RCC 7860 (cell line): Measurements from ENCODE around the gene HNRNPA2B1.
A peak's percentile ranks its signal among the peaks of the same experiment; 100 is the strongest.
"Not testable (repeated sequence)": the region's sequence is repeated elsewhere in the genome, so short reads cannot be mapped to it uniquely, and the experiment has no call there.

ENCODE experiments used
- DNase-seq: peaks from one replicate; pipeline ENCODE4 v3.0.0-alpha.2; 2015; ENCODE audit warnings: low spot score
- FAIRE-seq: peaks from 2 replicates; lab custom pipeline; 2012; peaks lifted over from hg19 to GRCh38; lab: Jason Lieb, UNC

Gene HNRNPA2B1

GRCh38 chr7:26198781-26199169, 1.8 kb downstream of the HNRNPA2B1 start:
- DNase-seq = no peak
- FAIRE-seq = no peak

- DNase-seq (peak; percentile 40), FAIRE-seq (peak; percentile 80)
Observed at GRCh38 chr7:26198133-26198780, 2.3 kb downstream of the HNRNPA2B1 start.

- no peak for DNase-seq
- FAIRE-seq = no peak
Observed at GRCh38 chr7:26197153-26198115, 3.1 kb downstream of the HNRNPA2B1 start.

GRCh38 chr7:26195867-26196657, 4.5 kb downstream of the HNRNPA2B1 start:
- DNase-seq (no peak), FAIRE-seq (no peak)

GRCh38 chr7:26195182-26195581, 5.4 kb downstream of the HNRNPA2B1 start:
- FAIRE-seq (no peak), DNase-seq (no peak)

- FAIRE-seq, DNase-seq: not testable (repeated sequence)
Observed at GRCh38 chr7:26194764-26195163, 5.8 kb downstream of the HNRNPA2B1 start.

- FAIRE-seq (no peak), DNase-seq (no peak)
Observed at GRCh38 chr7:26193432-26194207, 6.9 kb downstream of the HNRNPA2B1 start.

- FAIRE-seq (no peak), DNase-seq (no peak)
Observed at GRCh38 chr7:26192485-26193087, 8.0 kb downstream of the HNRNPA2B1 start.

GRCh38 chr7:26191974-26192479, 8.5 kb downstream of the HNRNPA2B1 start:
- DNase-seq (no peak), FAIRE-seq (no peak)

GRCh38 chr7:26191233-26191973, 9.1 kb downstream of the HNRNPA2B1 start:
- no peak for DNase-seq
- peak; percentile 8 for FAIRE-seq

GRCh38 chr7:26190417-26190869, 10.1 kb downstream of the HNRNPA2B1 start:
- FAIRE-seq (no peak), DNase-seq (no peak)

- DNase-seq = no peak
- FAIRE-seq = no peak
Observed at GRCh38 chr7:26189697-26190096, 10.8 kb downstream of the HNRNPA2B1 start.

GRCh38 chr7:26188957-26189541, 11.5 kb downstream of the HNRNPA2B1 start:
- FAIRE-seq = no peak
- no peak for DNase-seq

GRCh38 chr7:26188206-26188956, 12.2 kb downstream of the HNRNPA2B1 start:
- FAIRE-seq = no peak
- DNase-seq = no peak

GRCh38 chr7:26187380-26188205, 13.0 kb downstream of the HNRNPA2B1 start:
- no peak for DNase-seq
- no peak for FAIRE-seq

- DNase-seq (no peak), FAIRE-seq (peak; percentile 52)
Observed at GRCh38 chr7:26186364-26187311, 13.9 kb downstream of the HNRNPA2B1 start.
